Head of caudate nucleus (tissue), 42 donors: ENCODE results near the gene EIF5A.

ENCODE experiments used
- DNase-seq, 42 donors: peaks; one replicate each; pipeline versions ENCODE4 v3.0.0 to v3.0.0-alpha.2; 2020 to 2021; ENCODE audit warnings: mixed read lengths in 7 of 42
- intact Hi-C: fragments of 100-400 bp; cut with DNase I; formaldehyde crosslinking; loops from one replicate; pipeline ENCODE4 v1.15.0; 2022

The EIF5A gene

DNA sequence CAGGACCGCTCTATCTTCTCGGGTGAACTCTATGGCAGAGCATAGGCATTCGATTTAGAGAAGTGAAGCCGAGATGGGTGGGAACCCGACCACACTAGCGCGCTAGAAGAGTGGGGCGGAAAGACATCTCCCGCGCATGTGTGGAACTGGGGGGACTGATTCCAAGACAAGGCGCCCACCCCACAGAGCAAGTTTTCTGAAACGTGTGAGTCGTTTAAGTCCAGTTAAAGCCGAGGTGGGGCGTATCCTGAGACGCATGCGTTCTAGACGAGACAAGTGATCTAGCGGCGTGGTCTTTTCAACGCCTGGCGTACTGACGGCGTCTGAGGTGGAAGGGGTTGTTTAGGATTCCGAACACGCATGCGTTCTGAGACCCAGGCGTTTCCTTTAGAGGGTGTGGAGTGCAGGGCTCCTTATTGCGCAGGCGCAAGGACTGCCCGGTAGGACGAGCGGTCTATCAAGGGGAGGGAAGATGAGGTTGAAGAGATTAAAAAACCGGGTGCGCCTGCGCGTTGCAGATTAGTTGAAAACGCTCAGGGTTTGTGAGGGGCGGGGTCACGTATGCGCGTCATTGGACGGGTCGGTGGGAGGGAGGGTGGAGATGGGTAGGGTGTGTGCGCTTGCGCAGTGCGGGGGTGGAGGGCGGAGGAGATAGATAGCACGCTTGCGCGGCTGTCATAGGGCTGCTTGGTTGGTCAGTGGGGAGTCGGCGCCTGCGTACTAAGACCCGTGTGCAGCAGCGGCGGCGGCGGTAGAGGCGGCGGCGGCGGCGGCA is at the start of gene EIF5A:
TSS of gene EIF5A (plus strand) at position 718 of the 775 bp plus-strand sequence. CDS start 2,008 bp downstream, outside the sequence.
- peak; percentile 98 to 100 (median 99) for DNase-seq
- intact Hi-C loops, result loop anchor here (5.0 kb wide), 1 partner anchor 55 kb away; the partner anchor contains the start of genes CTDNEP1 and ELP5

DNA sequence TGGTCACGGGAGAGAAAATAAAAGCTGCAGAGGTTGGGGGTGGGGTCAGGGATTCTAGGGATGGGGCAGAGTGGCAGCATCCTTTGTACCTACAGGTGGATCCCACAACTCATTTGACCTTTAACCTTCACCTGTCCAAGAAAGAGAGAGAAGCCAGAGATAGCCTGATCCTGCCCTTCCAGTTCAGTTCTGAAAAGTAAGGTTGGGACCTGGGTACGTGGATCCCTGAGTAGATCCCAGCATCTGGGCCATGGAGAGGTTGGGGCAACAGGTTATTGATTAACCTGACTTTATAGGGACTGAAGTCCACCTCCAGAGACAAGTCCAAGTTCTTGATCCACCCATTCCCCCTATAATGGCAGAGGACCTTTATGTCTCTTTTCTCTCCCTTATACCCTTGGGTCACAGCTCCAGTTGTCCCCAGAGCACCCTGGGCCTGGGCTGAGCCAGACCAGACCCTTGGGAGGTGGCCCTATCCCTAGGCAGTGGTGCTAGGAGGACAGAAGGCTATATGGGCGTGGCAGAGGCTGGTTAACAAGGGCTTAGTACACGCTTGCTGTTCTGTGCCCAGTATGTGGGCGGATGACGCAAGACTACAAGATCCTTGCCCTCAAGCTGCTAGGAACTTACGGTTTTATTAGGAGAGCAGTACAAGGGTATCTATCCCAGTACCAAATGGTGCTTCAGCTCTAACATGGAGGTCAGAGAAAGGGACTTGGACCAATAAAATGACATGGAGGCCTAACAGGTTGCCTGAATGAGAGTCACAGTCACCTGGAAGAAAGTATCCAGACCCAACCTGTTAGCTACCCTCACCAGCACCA is 48.5 kb upstream of the EIF5A start:
- intact Hi-C loops, result no loop called here
- DNase-seq, result no peak

GRCh38 chr17:7259555-7259889 is 47.9 kb upstream of the EIF5A start:
- intact Hi-C loops, result no loop called here
- DNase-seq, result no peak

- intact Hi-C loops, result no loop called here
- no peak for DNase-seq
Observed at GRCh38 chr17:7260151-7260550, 47.3 kb upstream of the EIF5A start.

DNA sequence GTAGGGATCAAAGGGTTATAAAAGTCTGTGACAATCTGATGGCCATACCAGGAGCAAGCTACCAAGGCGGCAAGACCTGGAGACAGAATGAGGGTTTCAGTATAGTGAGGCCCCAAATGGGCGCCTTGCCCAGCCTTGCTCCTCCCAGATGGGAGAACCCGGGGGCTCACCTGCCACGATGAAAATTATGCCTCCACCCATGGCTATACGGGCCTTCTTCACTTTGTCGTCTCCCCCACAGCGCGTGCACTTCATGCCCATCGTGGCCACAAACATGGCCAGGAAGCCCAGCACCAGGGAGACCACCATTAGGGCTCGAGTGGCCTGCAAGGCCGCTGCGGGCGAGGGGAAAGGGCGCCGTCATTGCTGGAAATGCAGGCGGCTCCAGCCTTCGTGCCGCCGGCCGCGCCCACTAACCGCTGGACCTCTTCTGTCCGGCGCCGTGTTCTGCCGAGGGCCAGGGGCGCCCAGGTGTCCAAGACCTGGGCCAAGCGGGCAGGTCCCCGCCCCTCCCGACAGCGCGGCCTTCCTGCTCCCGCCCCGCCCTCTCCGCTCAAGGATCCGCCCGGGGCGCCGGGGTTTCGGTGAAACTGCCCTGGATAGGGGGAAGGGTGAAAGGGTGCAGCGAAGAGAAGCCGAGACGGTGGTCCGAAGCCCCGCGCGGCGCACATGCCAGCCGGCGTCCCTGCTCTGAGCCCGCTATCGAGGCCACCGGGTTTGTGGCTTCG is 46.6 kb upstream of the EIF5A start:
- intact Hi-C loops, result no loop called here
- DNase-seq, result peak in 1 of 42 donors; percentile 23

DNA sequence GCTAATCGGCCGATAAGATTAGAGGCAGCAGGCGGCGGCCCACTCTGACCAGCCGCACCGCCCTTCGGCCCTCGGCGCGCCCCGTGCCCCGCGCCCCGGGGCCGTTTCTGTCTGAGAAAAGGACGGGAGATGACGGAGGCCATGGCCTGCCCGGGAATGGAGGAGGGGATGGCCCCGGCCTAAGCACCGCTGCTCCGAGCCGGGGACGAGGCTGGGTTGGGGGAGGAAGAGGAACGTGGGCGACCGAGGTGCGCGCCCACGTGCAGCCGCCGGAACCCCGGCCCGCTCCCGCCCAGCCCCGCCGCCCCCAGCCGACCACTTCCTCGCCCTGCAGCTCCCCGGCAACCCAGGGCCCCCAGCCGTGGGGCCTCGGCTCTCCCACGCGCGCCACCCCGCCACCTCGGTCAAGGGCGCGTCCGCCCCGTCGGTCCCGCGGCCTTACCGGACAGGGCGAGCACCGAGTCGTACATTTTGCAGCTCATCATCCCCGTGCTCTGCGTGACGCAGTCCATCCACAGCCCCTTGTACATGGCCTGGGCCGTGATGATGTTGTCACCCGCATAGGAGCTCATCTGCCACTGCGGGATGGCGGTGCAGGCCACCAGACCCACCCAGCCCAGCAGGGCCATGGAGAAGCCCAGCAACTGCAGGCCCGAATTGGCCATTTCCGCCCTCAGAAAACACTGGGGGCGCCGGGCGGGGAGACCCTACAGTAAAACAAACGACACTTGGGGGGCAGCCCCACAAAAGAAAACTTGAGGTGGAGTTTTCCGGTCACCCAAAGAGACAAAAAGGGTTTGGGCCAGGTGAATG is 45.8 kb upstream of the EIF5A start:
- DNase-seq, result no peak
- intact Hi-C loops, result no loop called here

- DNase-seq, result no peak
Observed at GRCh38 chr17:7262192-7262934, 45.1 kb upstream of the EIF5A start, which contains the start of gene CLDN7. CLDN7 (minus strand) TSS chr17:7262478; CDS start chr17:7262043, 435 bp downstream.

GRCh38 chr17:7262935-7263800 is 44.3 kb upstream of the EIF5A start:
- no peak for DNase-seq
- intact Hi-C loops, result no loop called here

More at GRCh38 chr17:7262192-7262934, 45.1 kb upstream of the EIF5A start, which contains the start of gene CLDN7:
- intact Hi-C loops, result no loop called here

DNA sequence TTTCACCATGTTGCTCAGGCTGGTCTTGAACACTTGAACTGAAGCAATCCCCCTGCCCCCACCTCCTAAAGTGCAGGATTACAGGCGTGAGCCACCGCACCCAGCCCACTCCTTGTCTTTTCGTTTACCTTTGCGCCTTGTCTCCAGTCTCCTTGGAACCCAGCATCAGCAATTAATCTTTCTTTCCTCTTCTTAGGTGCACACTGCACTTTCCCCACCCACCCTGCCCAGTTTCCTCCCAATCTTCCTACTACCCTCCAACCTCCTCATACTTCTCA is 43.7 kb upstream of the EIF5A start:
- intact Hi-C loops, result no loop called here
- DNase-seq, result no peak

DNA sequence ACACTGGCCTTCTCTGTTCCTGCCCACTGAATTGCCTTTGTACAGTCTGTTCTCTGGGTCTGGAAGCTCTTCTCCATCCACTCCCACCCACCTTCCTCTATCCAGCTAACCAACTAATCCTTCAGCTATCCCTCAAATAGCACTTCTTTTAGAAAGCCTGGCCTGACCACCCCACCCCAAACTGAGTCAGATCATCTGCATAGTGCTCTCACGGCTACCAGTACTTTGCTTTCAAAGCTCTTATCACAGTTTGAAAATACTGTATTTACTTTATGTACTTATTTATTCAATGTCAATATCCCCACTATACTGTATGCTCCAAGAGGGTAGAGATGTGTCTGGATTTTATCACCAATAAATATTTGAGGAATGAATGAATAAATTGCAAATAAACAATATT is 40.6 kb upstream of the EIF5A start:
- intact Hi-C loops, result no loop called here
- no peak for DNase-seq

DNA sequence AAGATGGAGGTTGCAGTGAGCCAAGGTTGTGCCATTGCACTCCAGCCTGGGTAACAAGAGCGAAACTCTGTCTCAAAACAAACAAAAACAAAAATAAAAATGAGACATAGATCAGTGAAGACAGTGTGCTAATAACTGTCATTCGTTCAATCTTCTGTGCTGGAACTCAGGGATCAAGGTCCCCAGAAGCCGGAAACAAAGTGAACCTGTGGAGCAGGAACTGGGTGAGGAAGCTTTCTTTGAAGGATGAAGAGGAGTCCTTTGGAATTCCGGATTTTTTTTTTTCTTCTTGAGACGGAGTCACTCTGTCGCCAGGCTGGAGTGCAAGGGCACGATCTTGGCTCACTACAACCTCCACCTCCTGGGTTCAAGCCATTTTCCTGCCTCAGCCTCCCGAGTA is 28.0 kb upstream of the EIF5A start:
- DNase-seq, result no peak
- intact Hi-C loops, result no loop called here

DNA sequence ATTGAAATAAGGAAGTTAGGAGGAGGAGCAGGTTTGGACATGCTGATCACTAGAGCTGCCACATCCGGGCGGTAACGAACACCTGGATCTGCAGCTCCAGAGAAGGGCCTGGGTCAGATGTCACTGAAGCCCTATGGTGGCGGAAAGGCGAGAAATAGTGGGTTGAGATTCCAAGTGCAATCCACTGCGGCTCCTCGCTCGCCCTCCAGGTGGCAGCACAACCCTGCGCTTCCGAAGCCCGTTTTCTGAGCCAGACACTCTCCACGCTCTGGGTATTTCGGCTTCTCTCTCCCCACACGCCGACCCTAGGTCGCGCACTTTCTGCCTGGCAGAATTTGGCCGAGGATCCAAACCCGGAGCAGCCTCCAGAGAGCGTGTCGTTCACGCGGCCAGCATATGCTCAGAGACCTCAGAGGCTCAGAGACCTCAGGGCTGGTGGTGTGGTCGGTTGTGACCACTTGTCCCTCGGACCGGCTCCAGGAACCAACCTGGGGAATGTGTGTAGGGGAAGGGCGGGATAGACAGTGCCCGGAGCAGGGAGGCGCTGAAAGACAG is 26.8 kb upstream of the EIF5A start:
- peak; percentile 66 to 93 (median 86) for DNase-seq
- intact Hi-C loops, result no loop called here

- intact Hi-C loops, result no loop called here
- DNase-seq, result peak; percentile 64 to 89 (median 80)
Observed at GRCh38 chr17:7281074-7281952, 26.1 kb upstream of the EIF5A start, which contains the start of gene SLC2A4. SLC2A4 (plus strand) TSS chr17:7281718; CDS start chr17:7281935, 217 bp downstream.

GRCh38 chr17:7281953-7282751 is 25.3 kb upstream of the EIF5A start:
- intact Hi-C loops, result no loop called here
- no peak for DNase-seq

DNA sequence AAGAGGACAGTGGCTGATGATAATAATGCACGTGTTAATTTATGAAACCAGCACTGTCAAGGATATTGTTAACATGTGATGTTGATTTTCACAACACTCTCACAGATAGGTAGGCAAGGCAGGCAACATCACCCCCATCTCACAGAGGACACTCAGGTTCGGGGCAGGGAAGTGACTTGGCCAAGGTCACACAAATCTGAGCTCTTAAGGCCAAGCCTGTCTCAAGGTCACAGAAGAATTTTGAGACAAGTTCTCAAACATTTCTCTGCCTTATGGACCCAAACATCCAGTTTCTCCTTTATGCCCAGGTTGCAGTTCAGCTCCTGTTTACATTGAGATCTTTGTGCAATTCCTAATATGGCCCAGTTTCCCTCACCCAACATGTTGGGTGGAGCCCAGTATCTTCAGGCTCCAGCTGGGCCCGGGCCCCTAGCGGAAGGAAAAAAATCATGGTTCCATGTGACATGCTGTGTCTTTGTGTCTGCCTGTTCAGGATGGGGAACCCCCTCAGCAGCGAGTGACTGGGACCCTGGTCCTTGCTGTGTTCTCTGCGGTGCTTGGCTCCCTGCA is 24.6 kb upstream of the EIF5A start:
- intact Hi-C loops, result no loop called here
- DNase-seq, result no peak
